ENCODE data around the gene RGS2. TPM values are rescaled to one million over a fixed set of nuclear protein-coding genes. Genes with fewer than 3 reads are reported as not detected.

The RGS2 gene
- total RNA-seq, 1 donor from 2014 or later, result 11.9 TPM

DNA sequence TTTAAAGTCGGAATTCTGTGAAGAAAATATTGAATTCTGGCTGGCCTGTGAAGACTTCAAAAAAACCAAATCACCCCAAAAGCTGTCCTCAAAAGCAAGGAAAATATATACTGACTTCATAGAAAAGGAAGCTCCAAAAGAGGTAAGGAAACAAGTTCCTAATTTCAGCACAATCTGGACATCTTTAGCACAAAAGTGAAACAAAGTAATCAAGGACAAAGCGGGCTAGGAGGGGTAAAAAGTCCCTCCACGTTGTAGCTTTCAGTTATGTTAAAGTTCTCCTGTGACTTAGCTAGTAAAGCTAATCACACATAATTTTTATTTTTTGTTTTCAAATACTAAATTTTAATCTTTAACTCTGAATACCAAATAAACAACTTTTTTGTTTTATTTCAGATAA lies 2.2 kb downstream of the RGS2 start:
- no peaks in the 10 kb centered on the region for H3K9me3 ChIP-seq
- peaks cover 0 to 8% of the 10 kb centered on the region in 2 donors for H3K36me3 ChIP-seq
- H3K27me3 ChIP-seq, result no peaks in the 10 kb centered on the region
- peak overlapping the region; percentile 11 to 15 for H3K27ac ChIP-seq
- TF ChIP-seq CTCF (IDR thresholded peaks at IDR 0.05), result no peak
- intact Hi-C loops (cut with DNase I), result no loop called here
- DNase-seq (ENCODE audit: low spot score in 2 of 2), result no peak
- H3K4me1 ChIP-seq, result no peaks in the 10 kb centered on the region
- H3K4me3 ChIP-seq, result peak overlapping the region; percentile 30 to 84

- intact Hi-C loops (cut with DNase I), result no loop called here
- Histone ChIP-seq H3K27me3 (no peaks in the 10 kb centered on the region), H3K4me1 (no peaks in the 10 kb centered on the region), H3K36me3 (peaks cover 0 to 8% of the 10 kb centered on the region in 2 donors), H3K27ac (peak overlapping the region; percentile 11 to 47), H3K4me3 (peak overlapping the region; percentile 30 to 84), H3K9me3 (no peaks in the 10 kb centered on the region)
- DNase-seq (ENCODE audit: low spot score in 2 of 2), result no peak
- TF ChIP-seq CTCF (IDR thresholded peaks at IDR 0.05), result no peak
Measured at GRCh38 chr1:192811594-192812239, 2.9 kb downstream of the RGS2 start.

GRCh38 chr1:192812420-192813209 lies 3.8 kb downstream of the RGS2 start:
- Histone ChIP-seq H3K9me3 (no peaks in the 10 kb centered on the region), H3K4me1 (no peaks in the 10 kb centered on the region), H3K27me3 (no peaks in the 10 kb centered on the region), H3K4me3 (peak overlapping the region in 1 of 2 donors; percentile 17), H3K27ac (no peak overlapping the region), H3K36me3 (peaks cover 0 to 8% of the 10 kb centered on the region in 2 donors)
- intact Hi-C loops (cut with DNase I), result no loop called here
- no peak for TF ChIP-seq CTCF (IDR thresholded peaks at IDR 0.05)
- no peak for DNase-seq (ENCODE audit: low spot score in 2 of 2)

DNA sequence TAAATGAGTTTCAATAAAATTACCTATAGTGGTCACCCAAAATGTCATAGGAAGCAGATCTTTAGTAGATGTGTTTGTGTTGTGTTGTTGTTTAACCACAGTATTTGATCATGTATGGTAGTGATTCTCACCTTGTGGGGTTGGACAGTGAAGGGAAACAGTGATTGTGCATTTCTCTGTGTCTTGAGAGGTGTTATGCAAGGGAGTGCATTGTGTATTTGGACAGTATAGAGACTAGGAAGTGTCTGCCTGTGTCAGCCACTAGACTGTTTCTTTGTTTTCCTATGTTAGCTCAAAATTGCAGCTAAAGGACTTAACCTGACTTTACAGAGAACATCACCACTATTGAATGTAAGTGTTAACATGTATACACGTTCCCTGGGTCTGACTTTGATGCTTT lies 6.0 kb downstream of the RGS2 start:
- Histone ChIP-seq H3K4me1 (no peaks in the 10 kb centered on the region), H3K36me3 (peaks cover 0 to 8% of the 10 kb centered on the region in 2 donors), H3K27me3 (no peaks in the 10 kb centered on the region), H3K27ac (no peak overlapping the region), H3K9me3 (no peaks in the 10 kb centered on the region), H3K4me3 (no peak overlapping the region)
- no peak for DNase-seq (ENCODE audit: low spot score in 2 of 2)
- TF ChIP-seq CTCF (IDR thresholded peaks at IDR 0.05), result no peak
- intact Hi-C loops (cut with DNase I), result no loop called here

- DNase-seq (ENCODE audit: low spot score in 2 of 2), result no peak
- Histone ChIP-seq H3K27me3 (no peaks in the 10 kb centered on the region), H3K4me3 (no peak overlapping the region), H3K27ac (no peak overlapping the region), H3K4me1 (no peaks in the 10 kb centered on the region), H3K36me3 (no peaks in the 10 kb centered on the region), H3K9me3 (no peaks in the 10 kb centered on the region)
- no peak for TF ChIP-seq CTCF (IDR thresholded peaks at IDR 0.05)
- intact Hi-C loops (cut with DNase I), result no loop called here
Measured at GRCh38 chr1:192817246-192817645, 8.4 kb downstream of the RGS2 start.
